HEK293T (cell line): ENCODE results near the gene USP30.

Source experiments
- ARNT ChIP-seq: fragments of 450-650 bp; IDR thresholded peaks from 2 replicates; pipeline ENCODE4 v1.6.1; 2017; ENCODE audit warnings: mild to moderate bottlenecking
- BHLHE40 ChIP-seq: fragments of 450-650 bp; IDR thresholded peaks from 2 replicates; pipeline ENCODE4 v1.6.1; 2016; ENCODE audit warnings: mild to moderate bottlenecking, moderate library complexity, borderline replicate concordance
- ELF4 ChIP-seq: fragments of 450-650 bp; IDR thresholded peaks from 2 replicates; pipeline ENCODE4 v1.6.1; 2017; ENCODE audit warnings: antibody characterized with exemption
- FOXA1 ChIP-seq: fragments of 450-650 bp; IDR thresholded peaks from 2 replicates; pipeline ENCODE4 v1.6.1; 2016; ENCODE audit warnings: mild to moderate bottlenecking
- FOXK2 ChIP-seq: fragments of 450-650 bp; IDR thresholded peaks from 2 replicates; pipeline ENCODE4 v1.6.1; 2016; ENCODE audit warnings: mild to moderate bottlenecking
- FOXM1 ChIP-seq: fragments of 450-650 bp; IDR thresholded peaks from 2 replicates; pipeline ENCODE4 v1.6.1; 2017; ENCODE audit warnings: mild to moderate bottlenecking, borderline replicate concordance
- SP1 ChIP-seq: fragments of 450-650 bp; IDR thresholded peaks from 2 replicates; pipeline ENCODE4 v1.6.1; 2017
- SUZ12 ChIP-seq: fragments of 450-650 bp; IDR thresholded peaks from 2 replicates; pipeline ENCODE4 v1.6.1; 2016; ENCODE audit warnings: mild to moderate bottlenecking
- TARDBP ChIP-seq: fragments of 450-650 bp; IDR thresholded peaks from 2 replicates; pipeline ENCODE4 v1.6.1; 2016
- ZNF384 ChIP-seq: fragments of 450-650 bp; IDR thresholded peaks from 2 replicates; pipeline ENCODE4 v1.6.1; 2016
- TF ChIP-seq, protein P1 (sequence below): fragments of 450-650 bp; IDR thresholded peaks from 2 replicates; pipeline ENCODE4 v1.6.1; 2016

DNA sequence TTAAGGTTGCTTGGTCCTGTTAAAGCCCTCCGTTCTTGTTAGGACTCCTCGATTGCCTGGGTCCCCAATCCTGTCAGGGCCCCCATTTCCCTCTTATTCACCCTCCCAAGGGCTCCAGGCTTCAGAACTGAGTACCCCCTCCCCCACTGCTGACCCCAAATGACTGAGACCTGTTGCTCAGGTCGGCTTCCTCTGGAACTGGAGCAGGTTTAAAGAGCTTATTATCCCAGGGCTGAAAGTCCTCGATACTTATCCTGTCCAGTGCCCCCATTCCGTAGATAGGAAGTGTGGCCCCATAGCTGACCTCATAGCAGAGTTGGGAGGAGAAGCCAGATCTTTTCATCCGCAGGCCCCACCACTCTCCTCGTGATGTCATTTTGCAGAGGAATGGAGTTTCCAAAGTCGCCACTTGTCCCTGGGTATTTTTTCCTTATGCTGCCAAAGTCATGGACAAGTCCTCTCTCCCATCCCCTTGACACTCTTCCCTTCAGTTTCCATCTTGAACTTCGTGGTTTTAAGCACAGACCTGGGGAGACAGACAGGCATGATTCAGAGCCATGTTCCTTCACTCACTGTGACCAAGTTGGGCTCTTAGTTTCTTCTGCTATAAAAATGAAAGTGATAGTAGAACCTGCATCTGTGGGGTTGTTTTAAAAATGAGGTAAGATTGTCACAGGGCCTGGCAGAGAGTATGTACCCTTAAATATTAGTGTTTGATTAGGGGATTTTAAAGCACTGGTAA, 1.2 kb downstream of the USP30 start:
- TF ChIP-seq FOXM1 (no peak), SP1 (no peak), ARNT (no peak), ZNF384 (no peak), FOXK2 (no peak), TARDBP (no peak), SUZ12 (no peak), BHLHE40 (no peak), FOXA1 (no peak), ELF4 (no peak)
- TF ChIP-seq, protein P1, sequence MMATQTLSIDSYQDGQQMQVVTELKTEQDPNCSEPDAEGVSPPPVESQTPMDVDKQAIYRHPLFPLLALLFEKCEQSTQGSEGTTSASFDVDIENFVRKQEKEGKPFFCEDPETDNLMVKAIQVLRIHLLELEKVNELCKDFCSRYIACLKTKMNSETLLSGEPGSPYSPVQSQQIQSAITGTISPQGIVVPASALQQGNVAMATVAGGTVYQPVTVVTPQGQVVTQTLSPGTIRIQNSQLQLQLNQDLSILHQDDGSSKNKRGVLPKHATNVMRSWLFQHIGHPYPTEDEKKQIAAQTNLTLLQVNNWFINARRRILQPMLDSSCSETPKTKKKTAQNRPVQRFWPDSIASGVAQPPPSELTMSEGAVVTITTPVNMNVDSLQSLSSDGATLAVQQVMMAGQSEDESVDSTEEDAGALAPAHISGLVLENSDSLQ, result no peak
